HG03439 (cell line): ENCODE results near the gene LETMD1.
"Not testable (repeated sequence)": the region's sequence is repeated elsewhere in the genome, so short reads cannot be mapped to it uniquely, and the experiment has no call there.

Experiments used
- ATAC-seq: cut with Tn5 transposase; IDR thresholded peaks from one replicate; pipeline ENCODE4 v1.9.1; 2021; ENCODE audit warnings: mild to moderate bottlenecking, moderate library complexity; ENCODE audit not compliant: unreplicated experiment

LETMD1 gene

DNA sequence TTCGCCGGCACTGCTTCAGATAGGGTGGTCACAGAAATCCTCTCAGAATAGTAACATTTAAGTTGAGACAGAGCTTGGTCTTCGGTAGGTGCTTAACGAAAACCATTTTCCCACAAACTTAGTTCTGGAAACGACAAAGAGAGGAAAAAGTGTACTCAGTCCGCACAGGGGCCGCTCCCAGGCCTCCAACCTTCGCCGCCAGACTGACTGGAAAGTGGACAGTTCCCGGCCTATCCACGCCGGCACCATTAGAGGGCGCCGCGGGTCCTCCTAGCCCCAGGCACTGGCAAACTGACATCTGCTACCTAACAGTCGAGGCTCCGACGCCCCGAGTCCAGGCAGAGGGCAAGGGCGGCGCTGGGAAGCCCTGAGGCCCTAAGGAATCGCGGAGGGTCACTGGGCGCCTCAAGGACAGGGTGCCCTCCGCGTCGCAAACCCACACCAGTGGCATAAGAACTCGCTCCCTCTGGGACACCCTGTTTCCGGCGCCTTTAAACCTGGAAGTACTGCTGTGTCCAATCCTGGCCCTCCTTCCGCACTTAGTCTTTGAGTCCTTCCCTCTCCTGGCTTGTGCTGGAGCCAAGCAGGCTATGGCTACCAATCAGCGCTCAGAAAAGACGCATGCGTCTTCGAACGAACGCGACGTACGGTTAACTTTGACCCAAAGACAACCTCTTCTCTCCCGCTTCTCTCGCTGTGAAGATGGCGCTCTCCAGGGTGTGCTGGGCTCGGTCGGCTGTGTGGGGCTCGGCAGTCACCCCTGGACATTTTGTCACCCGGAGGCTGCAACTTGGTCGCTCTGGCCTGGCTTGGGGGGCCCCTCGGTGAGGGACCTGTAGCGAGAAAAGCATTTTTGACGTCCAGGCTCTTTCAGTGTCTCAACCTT, at the start of gene LETMD1:
Gene LETMD1, plus strand, starts transcription at position 673 of the 886 bp plus-strand sequence. Its CDS starts 30 bp downstream, at position 703.
- peak; percentile 95 for ATAC-seq

DNA sequence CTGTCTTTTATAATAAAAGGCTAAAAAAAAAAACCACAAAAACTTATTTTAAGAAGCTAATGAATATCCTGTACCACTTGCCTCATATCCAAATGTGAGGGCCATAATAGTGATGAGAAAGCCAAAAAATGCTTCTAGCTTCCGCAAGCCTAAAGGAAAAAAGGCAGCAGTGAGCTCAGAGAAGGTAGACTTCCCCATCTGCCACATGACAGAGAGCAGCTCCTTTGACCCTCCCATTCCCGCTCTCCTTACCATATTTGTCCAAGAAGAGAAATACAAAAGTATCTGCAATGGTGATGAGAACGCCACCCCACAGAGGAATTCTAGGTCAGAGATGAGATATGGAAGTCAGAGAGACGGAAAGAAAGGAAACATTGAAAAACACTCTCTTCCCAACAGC, 49.0 kb upstream of the LETMD1 start:
- no peak for ATAC-seq

- ATAC-seq = no peak
Measured at GRCh38 chr12:51000245-51000644, 47.9 kb upstream of the LETMD1 start.

DNA sequence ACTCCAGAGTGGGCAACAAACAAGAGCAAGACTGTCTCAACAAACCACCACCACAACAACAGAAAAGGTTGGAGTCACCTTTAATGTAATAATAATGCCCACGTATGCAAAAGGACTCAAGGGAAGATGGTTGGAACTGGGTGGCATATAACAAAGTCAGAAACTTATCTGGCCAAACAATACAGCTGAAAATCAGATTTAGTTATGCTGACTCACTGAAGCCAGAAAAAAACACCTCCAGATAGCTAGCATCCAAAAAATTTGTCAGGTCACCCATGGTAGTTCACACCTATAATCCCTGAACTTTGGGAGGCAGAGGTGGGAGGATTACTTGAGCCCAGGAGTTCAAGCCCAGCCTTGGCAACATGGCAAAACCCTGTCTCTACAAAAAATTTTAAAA, 46.3 kb upstream of the LETMD1 start:
- ATAC-seq = no peak

- ATAC-seq = no peak
Measured at GRCh38 chr12:51004504-51004903, 43.6 kb upstream of the LETMD1 start.

- no peak for ATAC-seq
Measured at GRCh38 chr12:51005030-51005429, 43.1 kb upstream of the LETMD1 start.

DNA sequence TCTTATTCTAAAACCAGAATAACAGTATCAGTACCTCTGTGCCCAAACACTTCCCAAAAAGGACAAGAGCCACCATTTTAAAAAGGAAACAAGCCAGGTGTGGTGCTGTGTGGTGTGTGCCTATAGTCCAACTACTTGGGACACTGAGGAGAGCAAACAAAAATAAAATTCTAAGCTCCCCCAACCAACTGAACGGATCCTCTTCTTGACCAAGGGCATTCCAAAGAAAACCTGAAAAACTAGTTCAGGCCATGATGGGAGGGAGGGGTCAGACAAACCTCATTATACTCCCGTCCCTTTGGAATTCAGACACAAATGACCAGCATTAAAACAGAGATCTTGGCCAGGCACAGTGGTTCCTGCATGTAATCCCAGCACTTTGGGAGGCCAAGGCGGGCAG, 42.5 kb upstream of the LETMD1 start:
- no peak for ATAC-seq

- ATAC-seq = no peak
Measured at GRCh38 chr12:51008329-51009055, 39.6 kb upstream of the LETMD1 start.

DNA sequence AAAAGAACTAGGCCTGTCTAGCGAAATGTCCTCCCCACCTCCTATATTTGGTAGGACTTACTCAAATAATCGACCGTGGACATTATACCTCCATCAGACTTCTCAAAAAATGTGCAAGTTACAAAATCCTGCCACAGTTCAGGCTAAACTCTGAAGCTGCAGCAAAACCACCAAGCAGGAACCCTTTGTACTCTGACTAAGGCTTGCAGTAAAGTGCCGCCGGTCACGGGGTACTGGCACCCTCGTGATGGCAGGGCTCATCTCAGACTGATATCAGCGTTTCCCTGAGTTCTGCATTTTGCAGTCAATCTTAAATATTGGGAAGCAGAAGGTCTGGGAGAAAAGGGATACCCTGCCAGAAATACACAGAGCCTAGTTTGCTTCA, 39.1 kb upstream of the LETMD1 start:
- no peak for ATAC-seq

GRCh38 chr12:51011955-51012354, 36.2 kb upstream of the LETMD1 start:
- no peak for ATAC-seq

DNA sequence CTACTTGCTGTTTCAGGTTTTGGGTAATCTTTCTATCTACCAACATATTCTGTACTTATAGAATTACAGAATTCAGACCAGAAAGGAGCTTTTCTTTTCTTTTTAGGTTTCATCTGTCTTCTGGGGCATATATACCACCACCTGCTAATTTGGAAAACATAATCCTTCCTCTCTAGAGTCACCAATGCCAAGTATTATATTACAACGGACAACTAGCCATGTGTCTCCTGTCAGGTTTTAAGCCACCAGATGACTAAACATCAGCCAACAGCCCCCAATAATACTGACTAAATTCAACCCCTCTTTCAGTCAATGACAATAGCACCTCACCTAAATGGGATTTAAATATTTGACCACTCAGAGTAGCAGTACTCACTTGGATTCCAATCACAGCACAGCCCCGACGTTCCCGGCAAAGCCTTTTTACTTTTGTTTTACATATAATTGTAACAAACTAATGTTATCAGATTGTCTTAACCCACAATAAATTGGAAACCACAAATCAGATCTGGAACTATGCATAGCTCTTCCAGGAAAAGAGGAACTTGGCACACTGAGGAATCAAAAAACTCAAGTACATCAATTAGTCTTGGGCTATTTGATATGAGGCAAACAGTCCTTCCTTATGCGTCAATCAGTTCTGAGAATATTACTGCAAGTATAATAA, 35.4 kb upstream of the LETMD1 start:
- no peak for ATAC-seq

DNA sequence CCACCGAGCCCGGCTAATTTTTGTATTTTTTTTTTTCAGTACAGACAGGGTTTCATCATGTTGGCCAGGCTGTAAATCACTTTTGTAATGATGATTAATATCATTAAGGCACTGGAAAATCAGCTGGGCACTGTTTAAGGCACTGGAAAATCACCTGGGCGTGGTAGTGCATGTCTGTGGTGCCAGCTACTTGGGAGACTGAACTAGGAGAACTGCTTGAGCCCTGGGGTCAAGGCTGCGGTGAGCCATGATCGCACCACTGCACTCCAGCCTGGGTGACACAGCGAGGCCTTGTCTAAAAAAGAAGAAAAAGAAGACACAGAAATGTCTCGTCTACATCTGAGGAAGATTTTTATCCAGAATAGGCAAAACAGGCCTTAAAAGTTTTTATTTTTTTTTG, 34.7 kb upstream of the LETMD1 start:
- no peak for ATAC-seq

GRCh38 chr12:51014467-51014866, 33.7 kb upstream of the LETMD1 start:
- ATAC-seq = not testable (repeated sequence)

DNA sequence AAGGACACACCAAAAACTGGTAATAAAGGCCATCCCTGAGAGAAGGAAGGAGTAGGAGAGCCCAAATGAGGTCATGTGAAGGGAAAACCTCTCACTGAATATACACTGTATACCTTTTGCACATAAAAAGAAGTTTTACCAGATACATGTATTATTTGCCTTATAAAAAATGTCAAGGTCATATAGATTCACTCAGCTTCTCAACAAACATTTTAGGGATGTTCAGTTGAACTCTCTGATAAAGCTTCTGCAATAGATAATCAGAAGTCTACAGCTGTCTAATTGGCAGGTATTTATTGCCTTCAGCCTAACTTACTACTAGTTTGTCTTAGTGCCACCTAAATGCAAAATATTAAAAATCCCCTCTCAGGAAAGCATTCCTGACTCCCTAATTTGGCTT, 30.7 kb upstream of the LETMD1 start:
- ATAC-seq = no peak

DNA sequence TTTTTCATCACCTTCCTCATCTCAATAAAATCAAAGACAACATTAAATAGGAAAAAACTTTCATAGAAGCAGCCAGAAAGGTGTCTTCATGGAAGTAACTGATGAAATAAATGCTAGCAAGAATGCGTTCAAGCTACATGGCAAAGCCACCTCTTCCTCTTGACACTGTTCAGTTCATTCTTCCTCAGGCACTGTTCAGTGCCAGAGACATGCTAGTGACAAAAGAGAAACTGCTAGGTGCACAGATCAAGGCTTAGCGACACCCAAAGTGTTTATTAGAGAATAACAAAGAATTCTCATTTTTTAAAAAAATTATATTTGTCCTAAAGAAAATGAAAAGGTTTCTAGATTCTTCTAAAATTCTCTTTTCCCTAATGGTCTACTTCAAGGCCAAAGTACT, 29.2 kb upstream of the LETMD1 start:
- no peak for ATAC-seq

- ATAC-seq = no peak
Measured at GRCh38 chr12:51019927-51020326, 28.2 kb upstream of the LETMD1 start.

DNA sequence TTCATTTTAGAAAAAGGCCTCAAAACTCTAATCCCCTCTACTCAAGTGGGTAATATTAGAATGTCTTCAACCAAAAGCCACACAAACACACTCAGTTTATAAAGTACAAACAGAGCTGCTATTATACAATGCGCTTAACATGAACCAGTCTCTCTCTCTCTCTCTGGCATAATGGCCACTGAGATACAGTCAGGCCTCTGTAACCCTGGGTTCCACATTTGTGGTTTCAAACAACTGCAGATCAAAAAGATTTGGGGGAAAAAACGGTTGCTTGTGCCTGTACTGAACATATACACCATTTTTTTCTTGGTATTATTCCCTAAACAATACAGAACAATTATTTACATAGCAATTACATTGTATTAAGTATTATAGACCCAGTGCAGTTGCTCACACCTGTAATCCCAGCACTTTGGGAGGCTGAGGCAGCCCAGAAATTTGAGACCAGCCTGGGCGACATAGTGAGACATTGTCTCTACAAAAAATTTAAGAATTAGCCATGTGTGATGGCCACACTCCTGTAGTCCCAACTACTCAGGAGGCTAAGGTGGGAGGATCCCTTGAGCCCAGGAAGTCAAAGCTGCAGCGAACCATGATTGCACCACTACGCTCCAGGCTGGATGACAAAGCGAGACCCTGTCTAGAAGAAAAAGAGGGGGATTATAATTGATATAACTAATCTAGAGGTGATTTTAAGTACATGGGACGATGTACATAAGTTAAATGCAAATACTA, 27.5 kb upstream of the LETMD1 start:
- no peak for ATAC-seq

DNA sequence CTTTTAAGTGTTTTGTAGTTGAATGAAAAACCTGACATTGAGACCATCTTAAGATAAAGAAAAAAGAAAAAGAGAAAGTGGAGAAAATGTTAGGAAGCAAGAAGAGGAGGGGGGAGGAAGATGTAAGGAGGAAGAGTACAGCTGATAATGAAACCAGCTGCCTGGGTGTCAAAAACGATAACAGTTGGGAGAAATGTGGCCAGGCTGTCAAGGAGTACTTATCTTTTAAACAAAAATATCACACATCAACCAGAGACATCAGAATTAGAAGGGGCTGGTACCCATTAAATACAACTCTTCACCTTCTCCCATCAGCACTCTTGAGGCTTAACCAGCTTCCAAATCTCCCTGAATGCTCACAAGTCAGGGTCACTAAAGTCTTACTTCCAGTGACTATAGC, 26.4 kb upstream of the LETMD1 start:
- no peak for ATAC-seq

GRCh38 chr12:51023625-51024382, 24.3 kb upstream of the LETMD1 start:
- ATAC-seq = no peak

GRCh38 chr12:51025338-51025835, 22.7 kb upstream of the LETMD1 start:
- no peak for ATAC-seq
